BJ (cell line): ENCODE measurements around the gene GPANK1. TPM values are rescaled to one million over a fixed set of nuclear protein-coding genes. Genes with fewer than 3 reads are reported as not detected.
"Not testable (repeated sequence)": the region's sequence is repeated elsewhere in the genome, so short reads cannot be mapped to it uniquely, and the experiment has no call there.

Source experiments
- CTCF ChIA-PET: fragments of 350-600 bp; formaldehyde crosslinking; extraction: SDS; loops from one replicate; lab custom pipeline; 2021; ENCODE audit warnings: antibody characterized with exemption, inconsistent platforms; lab: Yijun Ruan, JAX
- POLR2A ChIA-PET: fragments of 300-600 bp; sonication (Branson Sonifier 250); formaldehyde crosslinking; extraction: SDS; loops from one replicate; lab custom pipeline; 2021; ENCODE audit warnings: antibody characterized with exemption; lab: Charles Lee
- DNase-seq: peaks from one replicate; pipeline ENCODE4 v3.0.0-alpha.2; 2011; ENCODE audit warnings: low read depth
- H3K27me3 ChIP-seq: 2 replicates; pipeline ENCODE4 v1.6.0; 2011; ENCODE audit warnings: low read length; ENCODE audit not compliant: control insufficient read depth, insufficient read depth
- H3K36me3 ChIP-seq: 2 replicates; pipeline ENCODE4 v1.5.1; 2011; ENCODE audit warnings: low read length; ENCODE audit not compliant: control insufficient read depth, insufficient read depth
- H3K4me3 ChIP-seq: 2 replicates; pipeline ENCODE4 v1.5.1; 2011; ENCODE audit warnings: low read depth, mild to moderate bottlenecking, control low read depth, low read length
- polyA plus RNA-seq: library from polyadenylated mRNA; depleted of rRNA; stranded (reverse); fragments of >200 nt; gene quantifications from 2 replicates; pipeline ENCODE4 v1.2.3, GENCODE V29; 2011
- TF ChIP-seq, protein P1 (sequence below): IDR thresholded peaks from 2 replicates; pipeline ENCODE4 v1.5.1; 2011; ENCODE audit warnings: low read depth, mild to moderate bottlenecking, control low read depth, inconsistent platforms, low read length, moderate library complexity; ENCODE audit not compliant: insufficient read depth

The GPANK1 gene
- polyA plus RNA-seq, 1 experiment: 15.0 TPM

DNA sequence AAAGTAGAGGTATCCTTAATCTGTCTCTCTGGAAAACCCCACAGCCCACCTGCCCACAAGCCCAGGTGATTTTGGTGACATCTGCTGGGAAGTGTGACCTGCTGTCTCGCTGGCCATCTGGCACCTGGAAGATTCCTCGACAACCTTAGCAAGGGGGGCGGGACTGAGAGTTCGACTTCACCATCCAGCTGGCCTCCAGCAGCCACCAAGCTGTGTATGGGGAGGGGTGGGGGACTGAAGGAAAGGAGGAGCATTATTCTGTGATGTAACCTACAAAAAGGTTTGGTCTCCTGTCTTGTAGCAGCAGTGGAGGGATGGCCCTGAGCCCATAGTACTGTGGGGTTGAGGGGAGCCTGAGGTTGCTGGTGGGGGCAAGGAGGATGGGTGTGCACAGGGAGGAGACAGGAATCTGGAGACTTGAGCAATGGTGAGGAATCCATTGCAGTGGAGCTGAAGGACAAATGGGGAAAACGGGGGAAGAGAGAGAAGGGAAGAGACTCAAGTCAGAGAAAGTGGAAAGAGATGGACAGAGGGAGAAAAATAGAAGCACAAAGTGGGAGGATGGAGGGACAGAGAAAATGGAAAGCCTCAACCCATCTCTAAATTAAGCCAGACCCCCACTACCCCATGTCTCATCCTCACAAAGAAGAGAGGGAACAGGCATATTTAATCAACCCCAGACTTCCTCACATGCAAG lies 45.9 kb upstream of the GPANK1 start:
- CTCF ChIA-PET: interaction anchor here (0.7 to 1.7 kb wide), 4 partner anchors 7 to 59 kb away, joined by 3 to 5 read pairs (median 4); partner anchors contain the start of gene ABHD16A
- no peak for DNase-seq
- TF ChIP-seq, protein P1, sequence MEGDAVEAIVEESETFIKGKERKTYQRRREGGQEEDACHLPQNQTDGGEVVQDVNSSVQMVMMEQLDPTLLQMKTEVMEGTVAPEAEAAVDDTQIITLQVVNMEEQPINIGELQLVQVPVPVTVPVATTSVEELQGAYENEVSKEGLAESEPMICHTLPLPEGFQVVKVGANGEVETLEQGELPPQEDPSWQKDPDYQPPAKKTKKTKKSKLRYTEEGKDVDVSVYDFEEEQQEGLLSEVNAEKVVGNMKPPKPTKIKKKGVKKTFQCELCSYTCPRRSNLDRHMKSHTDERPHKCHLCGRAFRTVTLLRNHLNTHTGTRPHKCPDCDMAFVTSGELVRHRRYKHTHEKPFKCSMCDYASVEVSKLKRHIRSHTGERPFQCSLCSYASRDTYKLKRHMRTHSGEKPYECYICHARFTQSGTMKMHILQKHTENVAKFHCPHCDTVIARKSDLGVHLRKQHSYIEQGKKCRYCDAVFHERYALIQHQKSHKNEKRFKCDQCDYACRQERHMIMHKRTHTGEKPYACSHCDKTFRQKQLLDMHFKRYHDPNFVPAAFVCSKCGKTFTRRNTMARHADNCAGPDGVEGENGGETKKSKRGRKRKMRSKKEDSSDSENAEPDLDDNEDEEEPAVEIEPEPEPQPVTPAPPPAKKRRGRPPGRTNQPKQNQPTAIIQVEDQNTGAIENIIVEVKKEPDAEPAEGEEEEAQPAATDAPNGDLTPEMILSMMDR: no peak
- POLR2A ChIA-PET: no interaction called here
- Histone ChIP-seq H3K27me3 (peaks cover 5% of the 10 kb centered on the region; the same call in 1 of the 2 replicates), H3K4me3 (no peak overlapping the region), H3K36me3 (no peaks in the 10 kb centered on the region)

- H3K27me3 ChIP-seq, POLR2A ChIA-PET, H3K36me3 ChIP-seq, DNase-seq, H3K4me3 ChIP-seq: not testable (repeated sequence)
- CTCF ChIA-PET: interaction anchor here (1.0 kb wide), 1 partner anchor 122 kb away, joined by 3 read pairs; no protein-coding TSS in a partner anchor
Measured at GRCh38 chr6:31709157-31709556, 44.4 kb upstream of the GPANK1 start.

DNA sequence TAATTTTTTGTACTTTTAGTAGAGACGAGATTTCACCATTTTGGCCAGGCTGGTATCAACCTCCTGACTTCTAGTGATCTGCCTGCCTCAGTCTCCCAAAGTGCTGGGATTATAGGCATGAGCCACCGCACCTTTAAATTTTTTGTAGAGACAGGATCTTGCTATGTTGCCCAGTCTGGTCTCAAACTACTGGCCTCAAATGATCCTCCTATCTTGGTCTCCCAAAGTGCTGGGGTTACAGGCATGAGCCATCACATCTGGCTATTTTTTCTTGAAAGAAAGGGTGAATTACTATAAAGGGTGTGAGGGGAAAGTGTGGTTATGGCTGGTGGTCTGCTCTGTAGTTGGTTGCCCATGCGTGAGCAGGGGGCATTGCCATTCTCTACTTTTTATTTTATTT lies 43.4 kb upstream of the GPANK1 start:
- TF ChIP-seq, protein P1: no peak
- Histone ChIP-seq H3K36me3 (no peaks in the 10 kb centered on the region), H3K27me3 (no peaks in the 10 kb centered on the region), H3K4me3 (no peak overlapping the region)
- ChIA-PET POLR2A (no interaction called here), CTCF (interaction anchor here (1.0 kb wide), 1 partner anchor 122 kb away, joined by 3 read pairs; no protein-coding TSS in a partner anchor)
- DNase-seq: no peak

DNA sequence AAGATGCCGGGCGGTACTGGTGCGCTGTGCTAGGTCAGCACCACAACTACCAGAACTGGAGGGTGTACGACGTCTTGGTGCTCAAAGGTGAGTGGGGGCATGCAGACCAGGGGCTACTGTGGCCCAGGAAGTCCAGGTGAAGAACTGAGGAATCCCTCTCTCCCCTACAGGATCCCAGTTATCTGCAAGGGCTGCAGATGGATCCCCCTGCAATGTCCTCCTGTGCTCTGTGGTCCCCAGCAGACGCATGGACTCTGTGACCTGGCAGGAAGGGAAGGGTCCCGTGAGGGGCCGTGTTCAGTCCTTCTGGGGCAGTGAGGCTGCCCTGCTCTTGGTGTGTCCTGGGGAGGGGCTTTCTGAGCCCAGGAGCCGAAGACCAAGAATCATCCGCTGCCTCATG lies 42.9 kb upstream of the GPANK1 start:
- ChIA-PET POLR2A (no interaction called here), CTCF (no interaction called here)
- no peaks in the 10 kb centered on the region for H3K27me3 ChIP-seq
- no peak for DNase-seq
- no peak overlapping the region for H3K4me3 ChIP-seq
- TF ChIP-seq, protein P1: no peak
- H3K36me3 ChIP-seq: no peaks in the 10 kb centered on the region

DNA sequence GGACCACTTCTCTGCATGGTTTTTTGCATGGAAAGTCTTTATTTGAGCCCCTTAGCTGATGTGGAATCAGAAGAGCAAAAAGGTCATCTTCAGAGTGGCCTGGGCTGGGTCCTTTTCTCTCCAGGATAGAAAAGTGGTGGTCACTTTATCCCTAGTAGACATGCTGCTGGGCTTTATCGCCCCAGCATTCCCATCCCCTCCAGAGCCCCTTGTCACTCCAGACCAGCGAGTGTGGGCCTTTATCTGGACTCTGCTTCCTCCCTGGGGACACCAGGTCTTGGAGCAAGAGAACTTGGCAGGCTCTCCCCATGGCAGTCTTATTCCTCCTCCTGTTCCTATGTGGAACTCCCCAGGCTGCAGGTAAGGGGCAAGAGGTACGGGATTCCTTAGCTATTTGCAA lies 41.8 kb upstream of the GPANK1 start, which contains the start of gene LY6G6F:
Gene LY6G6F, plus strand, starts transcription at position 268 of the 400 bp plus-strand sequence. Its CDS starts 41 bp downstream, at position 309.
- ChIA-PET CTCF (interaction anchor here (1.2 kb wide), 1 partner anchor 66 kb away, joined by 3 read pairs; no protein-coding TSS in a partner anchor), POLR2A (no interaction called here)
- H3K27me3 ChIP-seq: no peaks in the 10 kb centered on the region
- no peak within 1 kb of the TSS for H3K4me3 ChIP-seq
- no peak for DNase-seq
- TF ChIP-seq, protein P1: no peak
- no peaks in the 10 kb centered on the region for H3K36me3 ChIP-seq
